Stimulated activated naive CD4-positive, alpha-beta T cell treated with Interleukin-2 at 50 U/mL for 16 hours (primary cell): ENCODE measurements around the gene SLC33A1.
A peak's percentile ranks its signal among the peaks of the same experiment; 100 is the strongest.
"Not testable (repeated sequence)": the region's sequence is repeated elsewhere in the genome, so short reads cannot be mapped to it uniquely, and the experiment has no call there.

Experiments
- DNase-seq: peaks from one replicate; lab custom pipeline; 2025; lab: John Stamatoyannopoulos, UW

SLC33A1 gene

GRCh38 chr3:155854141-155854940, at the start of gene SLC33A1:
Gene SLC33A1, minus strand, starts transcription at chr3:155854427. Its CDS starts 430 bp downstream, at chr3:155853997.
- peak; percentile 98 for DNase-seq

- no peak for DNase-seq
Observed at GRCh38 chr3:155895379-155895900, 41.2 kb upstream of the SLC33A1 start.

- no peak for DNase-seq
Observed at GRCh38 chr3:155891321-155891720, 37.1 kb upstream of the SLC33A1 start.

GRCh38 chr3:155890671-155891190, 36.5 kb upstream of the SLC33A1 start:
- DNase-seq = no peak

GRCh38 chr3:155889952-155890351, 35.7 kb upstream of the SLC33A1 start:
- DNase-seq = no peak

GRCh38 chr3:155889212-155889611, 35.0 kb upstream of the SLC33A1 start:
- no peak for DNase-seq

- no peak for DNase-seq
Observed at GRCh38 chr3:155886915-155887314, 32.7 kb upstream of the SLC33A1 start.

GRCh38 chr3:155886348-155886747, 32.1 kb upstream of the SLC33A1 start:
- DNase-seq = not testable (repeated sequence)

- DNase-seq = no peak
Observed at GRCh38 chr3:155885292-155885691, 31.1 kb upstream of the SLC33A1 start.

- DNase-seq = no peak
Observed at GRCh38 chr3:155884292-155884691, 30.1 kb upstream of the SLC33A1 start.

GRCh38 chr3:155880286-155880685, 26.1 kb upstream of the SLC33A1 start:
- DNase-seq = no peak

GRCh38 chr3:155876503-155876902, 22.3 kb upstream of the SLC33A1 start:
- DNase-seq = no peak

- no peak for DNase-seq
Observed at GRCh38 chr3:155876037-155876436, 21.8 kb upstream of the SLC33A1 start.

GRCh38 chr3:155872904-155873646, 18.8 kb upstream of the SLC33A1 start:
- DNase-seq = no peak

- no peak for DNase-seq
Observed at GRCh38 chr3:155871746-155872158, 17.5 kb upstream of the SLC33A1 start.

- DNase-seq = peak; percentile 39
Observed at GRCh38 chr3:155870945-155871745, 16.9 kb upstream of the SLC33A1 start.

GRCh38 chr3:155870133-155870944, 16.1 kb upstream of the SLC33A1 start, which contains the start of gene GMPS:
Gene GMPS, plus strand, starts transcription at chr3:155870650. Its CDS starts 221 bp downstream, at chr3:155870871.
- DNase-seq = peak; percentile 93

GRCh38 chr3:155869691-155870090, 15.5 kb upstream of the SLC33A1 start:
- no peak for DNase-seq

- no peak for DNase-seq
Observed at GRCh38 chr3:155863072-155863784, 9.0 kb upstream of the SLC33A1 start.

- DNase-seq = peak; percentile 49
Observed at GRCh38 chr3:155862290-155862982, 8.2 kb upstream of the SLC33A1 start.
